ENCODE data around the gene CACNA1C. TPM values are rescaled to one million over a fixed set of nuclear protein-coding genes. Genes with fewer than 3 reads are reported as not detected.

Gene CACNA1C
- total and polyA plus RNA-seq, 2 of the 4 experiments (the other 2 are of a cell fraction), result 1.6 to 2.6 TPM

- Histone ChIP-seq H4K5ac (ENCODE audit: low read depth, low read length) (no peak overlapping the region), H3K4me2 (ENCODE audit: low read depth, low read length) (no peak overlapping the region), H3K27ac (ENCODE audit: insufficient read depth, low read length) (no peak overlapping the region), H2BK20ac (ENCODE audit: low read depth, low read length) (no peak overlapping the region), H3K79me1 (ENCODE audit: low read depth in 1 of 2, low read length in 2 of 2) (0 out of 4 replicates have a peak, but pooled peaks cover 0 to 3% of the 10 kb centered on the region in 2 experiments), H3K9me3 (ENCODE audit: control insufficient read depth, insufficient read depth, low read length) (no peaks in the 10 kb centered on the region), H2BK5ac (ENCODE audit: low read depth, low read length, poor library complexity, severe bottlenecking) (no peak overlapping the region), H4K20me1 (ENCODE audit: insufficient read depth, low read length) (no peaks in the 10 kb centered on the region), H2AFZ (replicated peaks; ENCODE audit: low read length, poor library complexity) (no peak overlapping the region), H2BK15ac (ENCODE audit: low read depth, low read length) (no peak overlapping the region), H3K14ac (replicated peaks; ENCODE audit: low read depth, low read length) (0 out of 2 replicates have a peak overlapping the region, but pooled peaks have one; percentile 14), H3K36me3 (ENCODE audit: control insufficient read depth, insufficient read depth, low read length) (no peaks in the 10 kb centered on the region), H3K9me1 (ENCODE audit: insufficient read depth, low read length) (0 out of 2 replicates have a peak, but pooled peaks cover 2% of the 10 kb centered on the region), H3K4me1 (ENCODE audit: control insufficient read depth, insufficient read depth, low read length) (peaks cover 9% of the 10 kb centered on the region; the same call in 1 of the 2 replicates), H3K4me3 (ENCODE audit: insufficient read depth, low read depth, low read length) (no peak overlapping the region), H4K91ac (ENCODE audit: insufficient read depth, low read depth, low read length) (no peak overlapping the region), H3K18ac (ENCODE audit: low read depth, low read length) (no peak overlapping the region), H2AK5ac (ENCODE audit: low read depth, low read length) (no peak overlapping the region), H4K8ac (ENCODE audit: low read depth in 2 of 2, low read length in 2 of 2) (no peak overlapping the region), H3K9ac (ENCODE audit: low read depth, low read length) (no peak overlapping the region), H2AK9ac (replicated peaks; ENCODE audit: low read depth, low read length, poor library complexity) (no peak overlapping the region), H3K4ac (ENCODE audit: low read depth, low read length) (no peak overlapping the region), H3K27me3 (ENCODE audit: control insufficient read depth, insufficient read depth, low read length) (no peaks in the 10 kb centered on the region), H2BK120ac (ENCODE audit: low read depth, low read length) (no peak overlapping the region), H3K56ac (ENCODE audit: extremely low read depth, insufficient read depth, low read length) (no peak overlapping the region), H3K23ac (ENCODE audit: low read depth, low read length) (no peak overlapping the region)
- ChIA-PET POLR2A (ENCODE audit: unreplicated experiment) (no interaction called here), CTCF (no interaction called here)
- ATAC-seq (ENCODE audit: low read depth) (no peak), DNase-seq (peak; percentile 15)
- no TSS peak for BruUV-seq (replicated peaks)
- intact Hi-C loops (cut with micrococcal nuclease) (loop anchor here (5.0 kb wide), 1 partner anchor 42 kb away; no protein-coding TSS in a partner anchor), dilution Hi-C loops (cut with HindIII; ENCODE audit: low sequenced_read_pairs, unreplicated experiment) (no loop called here), in situ Hi-C loops (cut with MboI; ENCODE audit: low sequenced_read_pairs) (no loop called here)
- WGBS, 2 experiments (ENCODE audit: extremely low coverage in 2 of 2, insufficient read length in 1 of 2), result 72% methylated on average over 4 of the region's 5 CpGs; no CpG with 5 or more reads in 1 of the 2 experiments
- TF ChIP-seq RCOR1 (IDR thresholded peaks at IDR 0.05; ENCODE audit: insufficient replicate concordance, low read length) (no peak), RAD21 (IDR thresholded peaks at IDR 0.05; ENCODE audit: low read length) (no peak), CHD1 (IDR thresholded peaks at IDR 0.05; ENCODE audit: low read depth, low read length) (no peak), RFX5 (IDR thresholded peaks at IDR 0.05; ENCODE audit: low read depth, low read length) (no peak), FOS (IDR thresholded peaks at IDR 0.05; ENCODE audit: low read depth, low read length) (no peak), CEBPB (IDR thresholded peaks at IDR 0.05; ENCODE audit: low read depth, low read length) (no peak), BHLHE40 (IDR thresholded peaks at IDR 0.05; ENCODE audit: low read depth, low read length) (no peak), MXI1 (IDR thresholded peaks at IDR 0.05; ENCODE audit: borderline replicate concordance, low read depth, low read length) (no peak), USF2 (IDR thresholded peaks at IDR 0.05; ENCODE audit: low read depth, low read length) (no peak), MAZ (IDR thresholded peaks at IDR 0.05; ENCODE audit: borderline replicate concordance, low read depth, low read length) (no peak), CTCF (conservative IDR thresholded peaks at IDR 0.05; ENCODE audit: low read depth, low read length) (no peak), MAFK (IDR thresholded peaks at IDR 0.05; ENCODE audit: low read depth, low read length) (no peak), NFE2L2 (IDR thresholded peaks at IDR 0.05; ENCODE audit: low read depth, low read length) (no peak), SMC3 (IDR thresholded peaks at IDR 0.05; ENCODE audit: low read depth, low read length) (no peak)
- TF ChIP-seq, protein P1, sequence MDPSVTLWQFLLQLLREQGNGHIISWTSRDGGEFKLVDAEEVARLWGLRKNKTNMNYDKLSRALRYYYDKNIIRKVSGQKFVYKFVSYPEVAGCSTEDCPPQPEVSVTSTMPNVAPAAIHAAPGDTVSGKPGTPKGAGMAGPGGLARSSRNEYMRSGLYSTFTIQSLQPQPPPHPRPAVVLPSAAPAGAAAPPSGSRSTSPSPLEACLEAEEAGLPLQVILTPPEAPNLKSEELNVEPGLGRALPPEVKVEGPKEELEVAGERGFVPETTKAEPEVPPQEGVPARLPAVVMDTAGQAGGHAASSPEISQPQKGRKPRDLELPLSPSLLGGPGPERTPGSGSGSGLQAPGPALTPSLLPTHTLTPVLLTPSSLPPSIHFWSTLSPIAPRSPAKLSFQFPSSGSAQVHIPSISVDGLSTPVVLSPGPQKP (IDR thresholded peaks at IDR 0.05; ENCODE audit: borderline replicate concordance, low read depth, low read length), result no peak
Measured at GRCh38 chr12:2389079-2389790, 336.4 kb downstream of the CACNA1C start.

All from IMR-90 (cell line).